HEK293T (cell line): ENCODE measurements around the gene CAMP.
"Not testable (repeated sequence)": the region's sequence is repeated elsewhere in the genome, so short reads cannot be mapped to it uniquely, and the experiment has no call there.

Experiments used
- CTCF ChIA-PET: fragments of 350-600 bp; formaldehyde crosslinking; extraction: SDS; loops from one replicate; lab custom pipeline; 2021; ENCODE audit warnings: antibody characterized with exemption, inconsistent platforms; lab: Yijun Ruan, JAX
- POLR2A ChIA-PET: fragments of 350-600 bp; formaldehyde crosslinking; extraction: SDS; loops from one replicate; lab custom pipeline; 2020; ENCODE audit warnings: antibody characterized with exemption, inconsistent platforms; lab: Yijun Ruan, JAX
- DNase-seq: peaks from one replicate; pipeline ENCODE4 v3.0.0; 2012; ENCODE audit warnings: mixed read lengths; ENCODE audit errors: extremely low spot score
- ARNT ChIP-seq: fragments of 450-650 bp; IDR thresholded peaks from 2 replicates; pipeline ENCODE4 v1.6.1; 2017; ENCODE audit warnings: mild to moderate bottlenecking
- BHLHE40 ChIP-seq: fragments of 450-650 bp; IDR thresholded peaks from 2 replicates; pipeline ENCODE4 v1.6.1; 2016; ENCODE audit warnings: mild to moderate bottlenecking, moderate library complexity, borderline replicate concordance
- CTBP1 ChIP-seq: fragments of 450-650 bp; IDR thresholded peaks from 2 replicates; pipeline ENCODE4 v1.6.1; 2016; ENCODE audit warnings: borderline replicate concordance
- ELF4 ChIP-seq: fragments of 450-650 bp; IDR thresholded peaks from 2 replicates; pipeline ENCODE4 v1.6.1; 2017; ENCODE audit warnings: antibody characterized with exemption
- FOXA1 ChIP-seq: fragments of 450-650 bp; IDR thresholded peaks from 2 replicates; pipeline ENCODE4 v1.6.1; 2016; ENCODE audit warnings: mild to moderate bottlenecking
- FOXK2 ChIP-seq: fragments of 450-650 bp; IDR thresholded peaks from 2 replicates; pipeline ENCODE4 v1.6.1; 2016; ENCODE audit warnings: mild to moderate bottlenecking
- FOXM1 ChIP-seq: fragments of 450-650 bp; IDR thresholded peaks from 2 replicates; pipeline ENCODE4 v1.6.1; 2017; ENCODE audit warnings: mild to moderate bottlenecking, borderline replicate concordance
- HDGF ChIP-seq: fragments of 450-650 bp; IDR thresholded peaks from 2 replicates; pipeline ENCODE4 v1.6.1; 2017; ENCODE audit warnings: antibody characterized with exemption, borderline replicate concordance
- L3MBTL2 ChIP-seq: fragments of 450-650 bp; conservative IDR thresholded peaks from 2 replicates; pipeline ENCODE4 v1.6.1; 2016; ENCODE audit warnings: mild to moderate bottlenecking
- LEF1 ChIP-seq: fragments of 450-650 bp; IDR thresholded peaks from 2 replicates; pipeline ENCODE4 v1.6.1; 2017; ENCODE audit warnings: mild to moderate bottlenecking, borderline replicate concordance
- NFRKB ChIP-seq: fragments of 450-650 bp; IDR thresholded peaks from 2 replicates; pipeline ENCODE4 v1.6.1; 2016; ENCODE audit warnings: mild to moderate bottlenecking, moderate library complexity
- SP1 ChIP-seq: fragments of 450-650 bp; IDR thresholded peaks from 2 replicates; pipeline ENCODE4 v1.6.1; 2017
- SUZ12 ChIP-seq: fragments of 450-650 bp; IDR thresholded peaks from 2 replicates; pipeline ENCODE4 v1.6.1; 2016; ENCODE audit warnings: mild to moderate bottlenecking
- TARDBP ChIP-seq: fragments of 450-650 bp; IDR thresholded peaks from 2 replicates; pipeline ENCODE4 v1.6.1; 2016
- ZNF384 ChIP-seq: fragments of 450-650 bp; IDR thresholded peaks from 2 replicates; pipeline ENCODE4 v1.6.1; 2016
- TF ChIP-seq, protein P1 (sequence below): fragments of 450-650 bp; IDR thresholded peaks from 2 replicates; pipeline ENCODE4 v1.6.1; 2016

The CAMP gene

DNA sequence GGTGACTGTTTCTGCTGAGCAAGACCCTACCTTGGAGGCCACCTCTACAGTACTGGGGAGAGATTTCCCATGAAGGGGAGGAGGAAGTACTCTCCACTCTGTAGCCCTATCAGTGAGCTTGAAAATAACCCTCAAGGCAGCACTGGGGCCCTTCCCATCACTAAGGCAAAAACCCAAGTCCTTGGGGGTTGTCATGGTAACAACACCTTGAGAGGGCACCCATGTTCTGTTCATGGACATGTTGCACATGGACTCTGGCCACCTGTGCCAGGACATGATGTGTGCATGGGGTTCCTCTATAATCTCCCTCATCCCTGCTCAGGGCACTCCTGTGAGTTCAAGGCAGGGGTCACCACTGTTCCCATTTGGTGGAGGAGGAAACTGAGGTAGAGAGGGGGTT lies 24.2 kb upstream of the CAMP start:
- DNase-seq = no peak
- CTCF ChIA-PET = interaction anchor here (0.9 kb wide), 1 partner anchor 79 kb away, joined by 3 read pairs; no protein-coding TSS in a partner anchor
- TF ChIP-seq NFRKB (no peak), SUZ12 (no peak), LEF1 (no peak), TARDBP (no peak), ARNT (no peak), FOXA1 (no peak), ELF4 (no peak)
- TF ChIP-seq, protein P1, sequence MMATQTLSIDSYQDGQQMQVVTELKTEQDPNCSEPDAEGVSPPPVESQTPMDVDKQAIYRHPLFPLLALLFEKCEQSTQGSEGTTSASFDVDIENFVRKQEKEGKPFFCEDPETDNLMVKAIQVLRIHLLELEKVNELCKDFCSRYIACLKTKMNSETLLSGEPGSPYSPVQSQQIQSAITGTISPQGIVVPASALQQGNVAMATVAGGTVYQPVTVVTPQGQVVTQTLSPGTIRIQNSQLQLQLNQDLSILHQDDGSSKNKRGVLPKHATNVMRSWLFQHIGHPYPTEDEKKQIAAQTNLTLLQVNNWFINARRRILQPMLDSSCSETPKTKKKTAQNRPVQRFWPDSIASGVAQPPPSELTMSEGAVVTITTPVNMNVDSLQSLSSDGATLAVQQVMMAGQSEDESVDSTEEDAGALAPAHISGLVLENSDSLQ = no peak
- POLR2A ChIA-PET = interaction anchor here (1.7 kb wide), 1 partner anchor 11 kb away, joined by 6 read pairs; the partner anchor contains the start of gene CDC25A

DNA sequence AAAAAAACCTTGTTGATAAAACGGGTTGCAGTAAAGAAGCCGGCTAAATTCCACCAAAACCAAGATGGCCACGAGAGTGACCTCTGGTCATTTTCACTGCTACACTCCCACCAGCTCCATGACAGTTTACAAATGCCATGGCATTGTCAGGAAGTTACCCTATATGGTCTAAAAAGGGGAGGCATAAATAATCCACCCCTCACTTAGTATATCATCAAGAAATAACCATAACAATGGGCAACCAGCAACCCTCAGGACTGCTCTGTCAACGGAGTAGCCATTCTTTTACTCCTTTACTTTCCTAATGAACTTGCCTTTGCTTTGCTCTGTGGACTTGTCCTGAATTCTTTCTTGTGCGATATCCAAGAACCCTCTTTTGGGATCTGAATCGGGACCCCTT lies 20.7 kb upstream of the CAMP start:
- TF ChIP-seq NFRKB (no peak), CTBP1 (no peak), FOXM1 (no peak), L3MBTL2 (no peak), TARDBP (no peak), ELF4 (no peak), ZNF384 (no peak), HDGF (no peak), ARNT (no peak), FOXA1 (no peak), BHLHE40 (no peak)
- TF ChIP-seq, protein P1 = no peak
- ChIA-PET POLR2A (no interaction called here), CTCF (no interaction called here)
- DNase-seq = no peak

DNA sequence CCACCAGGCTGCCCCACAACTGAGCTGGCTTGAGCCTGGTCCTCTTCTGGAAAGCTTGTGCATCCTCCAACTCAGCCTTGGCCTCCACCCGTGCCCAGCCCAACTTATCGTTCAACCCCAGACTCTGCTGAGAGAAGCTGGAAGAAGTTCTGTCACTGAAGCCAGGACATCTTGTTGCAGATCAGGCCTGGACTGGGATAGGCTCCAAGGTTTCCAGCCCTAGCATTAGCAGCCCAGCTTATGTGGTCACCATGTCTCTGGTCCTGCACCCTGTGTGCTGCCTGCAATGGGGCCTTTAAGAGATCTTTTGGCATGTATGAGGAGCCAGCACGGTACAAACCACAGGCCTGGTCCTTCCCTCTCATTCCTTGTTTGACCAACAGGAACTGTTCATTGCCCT lies 15.2 kb upstream of the CAMP start:
- no peak for DNase-seq
- TF ChIP-seq FOXK2 = no peak
- TF ChIP-seq, protein P1 = no peak
- TF ChIP-seq NFRKB = no peak
- TF ChIP-seq FOXM1 = no peak
- no peak for TF ChIP-seq TARDBP
- no peak for TF ChIP-seq L3MBTL2
- TF ChIP-seq FOXA1 = no peak
- TF ChIP-seq LEF1 = no peak
- TF ChIP-seq BHLHE40 = no peak
- TF ChIP-seq ELF4 = no peak
- TF ChIP-seq HDGF = no peak
- no peak for TF ChIP-seq ARNT
- TF ChIP-seq SUZ12 = no peak
- TF ChIP-seq SP1 = no peak
- no peak for TF ChIP-seq ZNF384
- no peak for TF ChIP-seq CTBP1
- CTCF ChIA-PET = interaction anchor here (0.5 kb wide), 1 partner anchor 200 kb away, joined by 3 read pairs; no protein-coding TSS in a partner anchor
- POLR2A ChIA-PET = no interaction called here

DNA sequence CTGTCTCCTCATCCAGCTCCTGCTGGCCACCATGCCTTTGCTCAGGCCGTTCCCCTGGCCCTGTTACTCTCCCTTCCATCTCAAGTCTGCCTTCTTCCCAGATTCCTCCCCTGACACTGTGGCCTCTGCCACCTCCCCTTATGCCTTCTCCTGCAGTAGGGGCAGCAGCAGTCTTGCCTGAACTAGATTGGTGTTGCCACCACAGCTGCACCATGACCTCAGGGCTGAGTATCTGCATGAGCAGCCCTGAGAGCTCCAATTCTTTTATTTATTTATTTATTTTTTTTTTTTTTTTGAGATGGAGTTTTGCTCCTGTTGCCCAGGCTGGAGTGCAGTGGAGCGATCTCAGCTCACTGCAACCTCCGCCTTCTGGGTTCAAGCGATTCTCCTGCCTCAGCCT lies 13.8 kb upstream of the CAMP start:
- DNase-seq = no peak
- TF ChIP-seq CTBP1 (no peak), NFRKB (no peak), FOXM1 (no peak), ZNF384 (peak; percentile 61; the same call in 1 of the 2 replicates)
- POLR2A ChIA-PET = interaction anchor here (1.4 to 1.8 kb wide), 2 partner anchors 10 to 21 kb away, joined by 4 read pairs; partner anchors contain the start of gene CDC25A
- CTCF ChIA-PET = no interaction called here

DNA sequence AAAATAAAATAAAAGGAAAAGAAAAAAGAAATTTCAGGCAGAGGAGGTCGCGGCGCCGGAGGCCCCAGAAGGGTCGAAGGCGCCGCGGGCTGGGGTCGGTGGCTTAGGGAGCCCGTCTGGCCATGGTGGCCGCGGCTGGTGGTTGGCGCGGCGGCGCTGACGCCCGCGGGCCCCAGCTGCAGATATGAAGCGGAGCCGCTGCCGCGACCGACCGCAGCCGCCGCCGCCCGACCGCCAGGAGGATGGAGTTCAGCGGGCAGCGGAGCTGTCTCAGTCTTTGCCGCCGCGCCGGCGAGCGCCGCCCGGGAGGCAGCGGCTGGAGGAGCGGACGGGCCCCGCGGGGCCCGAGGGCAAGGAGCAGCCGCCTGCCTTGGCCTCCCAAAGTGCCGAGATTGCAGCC lies 12.8 kb upstream of the CAMP start:
- DNase-seq = not testable (repeated sequence)
- POLR2A ChIA-PET = interaction anchor here (1.4 to 1.8 kb wide), 2 partner anchors 11 to 22 kb away, joined by 4 read pairs; partner anchors contain the start of gene CDC25A
- CTCF ChIA-PET = interaction anchor here (0.8 kb wide), 1 partner anchor 592 kb away, joined by 3 read pairs; no protein-coding TSS in a partner anchor

DNA sequence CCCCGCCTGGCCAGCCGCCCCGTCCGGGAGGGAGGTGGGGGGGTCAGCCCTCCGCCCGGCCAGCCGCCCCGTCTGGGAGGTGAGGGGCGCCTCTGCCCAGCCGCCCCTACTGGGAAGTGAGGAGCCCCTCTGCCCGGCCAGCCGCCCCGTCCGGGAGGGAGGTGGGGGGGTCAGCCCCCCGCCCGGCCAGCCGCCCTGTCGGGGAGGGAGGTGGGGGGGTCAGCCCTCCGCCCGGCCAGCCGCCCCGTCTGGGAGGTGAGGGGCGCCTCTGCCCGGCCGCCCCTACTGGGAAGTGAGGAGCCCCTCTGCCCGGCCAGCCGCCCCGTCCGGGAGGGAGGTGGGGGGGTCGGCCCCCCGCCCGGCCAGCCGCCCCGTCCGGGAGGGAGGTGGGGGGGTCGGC lies 11.5 kb upstream of the CAMP start:
- DNase-seq, POLR2A ChIA-PET, CTCF ChIA-PET: not testable (repeated sequence)

DNA sequence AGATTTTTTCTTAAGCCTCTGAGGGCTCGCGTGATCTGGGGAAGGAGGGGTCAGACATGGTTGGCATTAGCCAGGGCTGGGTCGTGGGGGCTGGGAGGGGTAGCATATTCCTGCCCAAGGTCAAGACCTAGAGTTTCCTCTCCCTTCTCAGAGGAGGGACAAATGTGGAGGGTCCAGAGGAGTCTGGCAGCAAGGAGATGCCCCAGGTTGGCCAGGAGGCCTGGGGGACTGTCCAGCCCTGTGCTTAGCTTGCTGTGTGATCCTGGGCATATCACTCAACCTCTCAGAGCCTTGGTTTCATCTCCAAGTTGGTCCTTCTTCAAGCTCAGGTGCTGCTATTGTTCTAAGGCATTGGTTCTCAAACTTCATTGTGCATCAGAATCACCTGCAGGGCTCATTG lies 9.1 kb upstream of the CAMP start:
- POLR2A ChIA-PET = no interaction called here

More for the DNA sequence above, 9.1 kb upstream of the CAMP start:
- DNase-seq = no peak
- CTCF ChIA-PET = no interaction called here
- TF ChIP-seq SUZ12 = no peak
- no peak for TF ChIP-seq ZNF384
- TF ChIP-seq FOXK2 = no peak
- no peak for TF ChIP-seq L3MBTL2
- no peak for TF ChIP-seq FOXA1
- no peak for TF ChIP-seq ARNT
- no peak for TF ChIP-seq HDGF
- TF ChIP-seq BHLHE40 = no peak
- TF ChIP-seq TARDBP = no peak
- no peak for TF ChIP-seq SP1
- TF ChIP-seq NFRKB = no peak
- TF ChIP-seq, protein P1 = no peak
- no peak for TF ChIP-seq LEF1
- no peak for TF ChIP-seq ELF4
- TF ChIP-seq CTBP1 = no peak
- TF ChIP-seq FOXM1 = no peak
